SK-N-SH treated with all-trans-retinoic acid at 6 μM for 48 hours (cell line): Measurements from ENCODE around the gene SELPLG.

ENCODE experiments used
- ATAC-seq: fragments of 200-7000 bp; cut with Tn5 transposase; 3 replicates; pipeline ENCODE4 v1.9.1; 2020; ENCODE audit warnings: mild to moderate bottlenecking, moderate library complexity
- ARNTL ChIP-seq: fragments of 450-650 bp; formaldehyde crosslinking; IDR thresholded peaks from 2 replicates; pipeline ENCODE4 v1.5.0; 2020; ENCODE audit warnings: low read depth, mild to moderate bottlenecking, moderate library complexity, borderline replicate concordance
- CREB5 ChIP-seq: fragments of 250-450 bp; sonication (Bioruptor Pico); IDR thresholded peaks from 2 replicates; pipeline ENCODE4 v1.5.1; 2020; ENCODE audit warnings: low read depth, mild to moderate bottlenecking, moderate library complexity
- CSDC2 ChIP-seq: fragments of 250-450 bp; sonication (Bioruptor Pico); IDR thresholded peaks from 2 replicates; pipeline ENCODE4 v1.5.0; 2020; ENCODE audit warnings: mild to moderate bottlenecking, moderate library complexity
- CSRNP3 ChIP-seq: fragments of 250-450 bp; sonication (Bioruptor Pico); IDR thresholded peaks from 2 replicates; pipeline ENCODE4 v1.5.1; 2021; ENCODE audit warnings: mild to moderate bottlenecking, moderate library complexity
- ESRRG ChIP-seq: fragments of 250-450 bp; sonication (Bioruptor Pico); IDR thresholded peaks from 2 replicates; pipeline ENCODE4 v1.6.1; 2021; ENCODE audit warnings: mild to moderate bottlenecking
- GLIS3 ChIP-seq: fragments of 250-450 bp; sonication (Bioruptor Pico); IDR thresholded peaks from 2 replicates; pipeline ENCODE4 v1.5.0; 2020; ENCODE audit warnings: mild to moderate bottlenecking, moderate library complexity
- ISL1 ChIP-seq: fragments of 250-450 bp; sonication (Bioruptor Pico); IDR thresholded peaks from 2 replicates; pipeline ENCODE4 v2.1.2; 2022; ENCODE audit warnings: mild to moderate bottlenecking, moderate library complexity
- OSR1 ChIP-seq: fragments of 250-450 bp; sonication (Bioruptor Pico); IDR thresholded peaks from 2 replicates; pipeline ENCODE4 v1.8.0; 2022; ENCODE audit warnings: moderate library complexity, mild to moderate bottlenecking, inconsistent platforms
- PATZ1 ChIP-seq: fragments of 250-450 bp; sonication (Bioruptor Pico); IDR thresholded peaks from 2 replicates; pipeline ENCODE4 v1.8.0; 2020; ENCODE audit warnings: mild to moderate bottlenecking, moderate library complexity, borderline replicate concordance
- PPARA ChIP-seq: fragments of 250-450 bp; sonication (Bioruptor Pico); IDR thresholded peaks from 2 replicates; pipeline ENCODE4 v1.5.0; 2020; ENCODE audit warnings: mild to moderate bottlenecking, borderline replicate concordance
- RARB ChIP-seq: fragments of 250-450 bp; sonication (Bioruptor Pico); IDR thresholded peaks from 2 replicates; pipeline ENCODE4 v1.8.0; 2021; ENCODE audit warnings: mild to moderate bottlenecking, moderate library complexity
- SNAI2 ChIP-seq: fragments of 250-450 bp; sonication (Bioruptor Pico); IDR thresholded peaks from 2 replicates; pipeline ENCODE4 v1.5.0; 2020; ENCODE audit warnings: mild to moderate bottlenecking, moderate library complexity
- TCF4 ChIP-seq: fragments of 250-450 bp; sonication (Bioruptor Pico); IDR thresholded peaks from 2 replicates; pipeline ENCODE4 v1.8.0; 2021; ENCODE audit warnings: mild to moderate bottlenecking, moderate library complexity, borderline replicate concordance
- TOX ChIP-seq: fragments of 250-450 bp; sonication (Bioruptor Pico); IDR thresholded peaks from 2 replicates; pipeline ENCODE4 v1.8.0; 2021; ENCODE audit warnings: mild to moderate bottlenecking, moderate library complexity, borderline replicate concordance
- ZFP3 ChIP-seq: fragments of 250-450 bp; sonication (Bioruptor Pico); IDR thresholded peaks from 2 replicates; pipeline ENCODE4 v1.5.0; 2020; ENCODE audit warnings: mild to moderate bottlenecking, moderate library complexity
- ZFP30 ChIP-seq: fragments of 450-650 bp; formaldehyde crosslinking; IDR thresholded peaks from 2 replicates; pipeline ENCODE4 v1.5.0; 2022; ENCODE audit warnings: mild to moderate bottlenecking, moderate library complexity
- ZNF565 ChIP-seq: fragments of 450-650 bp; formaldehyde crosslinking; conservative IDR thresholded peaks from 2 replicates; pipeline ENCODE4 v1.5.0; 2020; ENCODE audit warnings: low read depth, mild to moderate bottlenecking, moderate library complexity
- ZNF70 ChIP-seq: fragments of 450-650 bp; formaldehyde crosslinking; IDR thresholded peaks from 2 replicates; pipeline ENCODE4 v1.5.0; 2020; ENCODE audit warnings: mild to moderate bottlenecking, moderate library complexity
- ZNF8 ChIP-seq: fragments of 450-650 bp; formaldehyde crosslinking; IDR thresholded peaks from 2 replicates; pipeline ENCODE4 v1.5.0; 2020; ENCODE audit warnings: mild to moderate bottlenecking, moderate library complexity
- TF ChIP-seq, protein P1 (sequence below): fragments of 250-450 bp; sonication (Bioruptor Pico); IDR thresholded peaks from 2 replicates; pipeline ENCODE4 v1.5.0; 2020; ENCODE audit warnings: mild to moderate bottlenecking, moderate library complexity

The SELPLG gene

GRCh38 chr12:108610336-108610815 lies 23.3 kb downstream of the SELPLG start (continued):
- TF ChIP-seq, protein P1, sequence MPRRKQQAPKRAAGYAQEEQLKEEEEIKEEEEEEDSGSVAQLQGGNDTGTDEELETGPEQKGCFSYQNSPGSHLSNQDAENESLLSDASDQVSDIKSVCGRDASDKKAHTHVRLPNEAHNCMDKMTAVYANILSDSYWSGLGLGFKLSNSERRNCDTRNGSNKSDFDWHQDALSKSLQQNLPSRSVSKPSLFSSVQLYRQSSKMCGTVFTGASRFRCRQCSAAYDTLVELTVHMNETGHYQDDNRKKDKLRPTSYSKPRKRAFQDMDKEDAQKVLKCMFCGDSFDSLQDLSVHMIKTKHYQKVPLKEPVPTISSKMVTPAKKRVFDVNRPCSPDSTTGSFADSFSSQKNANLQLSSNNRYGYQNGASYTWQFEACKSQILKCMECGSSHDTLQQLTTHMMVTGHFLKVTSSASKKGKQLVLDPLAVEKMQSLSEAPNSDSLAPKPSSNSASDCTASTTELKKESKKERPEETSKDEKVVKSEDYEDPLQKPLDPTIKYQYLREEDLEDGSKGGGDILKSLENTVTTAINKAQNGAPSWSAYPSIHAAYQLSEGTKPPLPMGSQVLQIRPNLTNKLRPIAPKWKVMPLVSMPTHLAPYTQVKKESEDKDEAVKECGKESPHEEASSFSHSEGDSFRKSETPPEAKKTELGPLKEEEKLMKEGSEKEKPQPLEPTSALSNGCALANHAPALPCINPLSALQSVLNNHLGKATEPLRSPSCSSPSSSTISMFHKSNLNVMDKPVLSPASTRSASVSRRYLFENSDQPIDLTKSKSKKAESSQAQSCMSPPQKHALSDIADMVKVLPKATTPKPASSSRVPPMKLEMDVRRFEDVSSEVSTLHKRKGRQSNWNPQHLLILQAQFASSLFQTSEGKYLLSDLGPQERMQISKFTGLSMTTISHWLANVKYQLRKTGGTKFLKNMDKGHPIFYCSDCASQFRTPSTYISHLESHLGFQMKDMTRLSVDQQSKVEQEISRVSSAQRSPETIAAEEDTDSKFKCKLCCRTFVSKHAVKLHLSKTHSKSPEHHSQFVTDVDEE (CRISPR knock-in tag) = no peak
- no peak for TF ChIP-seq TCF4 (CRISPR knock-in tag)
- TF ChIP-seq ARNTL (CRISPR knock-in tag) = no peak
- no peak for TF ChIP-seq ZNF70 (CRISPR knock-in tag)
- TF ChIP-seq SNAI2 (CRISPR knock-in tag) = no peak

DNA sequence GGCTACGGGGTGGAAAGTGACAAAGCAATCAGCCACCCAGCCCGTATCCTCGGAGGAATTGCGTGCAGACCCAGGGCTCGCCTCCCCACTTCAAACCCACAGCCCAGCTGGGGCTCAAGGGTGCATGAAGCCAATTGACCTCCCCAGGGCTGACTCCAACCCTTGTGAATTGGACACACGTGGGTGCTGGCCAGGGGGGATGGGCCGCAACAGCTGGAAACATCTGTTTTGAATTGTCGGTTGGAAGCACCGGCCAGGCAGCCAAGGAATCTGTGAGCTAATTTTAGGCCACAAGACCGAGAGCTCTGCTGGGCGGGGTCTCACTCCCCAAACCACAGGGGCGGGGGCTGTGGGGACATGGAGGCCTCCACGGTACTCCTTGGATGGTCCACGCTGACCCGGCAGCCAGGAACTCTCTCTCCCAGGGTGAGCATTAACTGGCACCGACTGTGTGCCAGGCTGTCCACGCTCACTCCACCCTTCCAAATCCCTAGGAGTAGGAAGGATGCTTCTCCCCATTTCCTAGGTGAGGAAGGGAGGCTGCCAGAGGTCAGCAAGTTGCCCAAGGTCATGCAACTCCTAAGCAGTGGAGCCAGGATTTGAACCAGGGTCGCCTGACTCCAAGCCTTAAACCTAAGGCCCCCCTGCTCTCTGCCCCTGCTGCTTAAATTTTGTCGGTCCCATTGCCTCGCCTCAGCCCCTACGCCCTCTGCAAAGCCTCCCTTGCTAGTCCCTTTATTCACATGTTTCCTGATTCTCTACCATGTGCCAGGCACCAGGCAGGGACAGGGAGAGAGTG lies 24.0 kb downstream of the SELPLG start:
- peak; percentile 55 for ATAC-seq
- TF ChIP-seq SNAI2 (CRISPR knock-in tag) = no peak
- peak; percentile 27; the same call in 1 of the 2 replicates for TF ChIP-seq TCF4 (CRISPR knock-in tag)

- TF ChIP-seq ESRRG (CRISPR knock-in tag) (no peak), PPARA (no peak), ARNTL (CRISPR knock-in tag) (no peak), RARB (CRISPR knock-in tag) (no peak), OSR1 (no peak), ZFP30 (no peak), CREB5 (CRISPR knock-in tag) (no peak), GLIS3 (CRISPR knock-in tag) (no peak), CSDC2 (CRISPR knock-in tag) (no peak), ZNF8 (CRISPR knock-in tag) (no peak), ZNF565 (no peak), TOX (CRISPR knock-in tag) (no peak), ZNF70 (CRISPR knock-in tag) (no peak), PATZ1 (CRISPR knock-in tag) (no peak), TCF4 (CRISPR knock-in tag) (no peak), ISL1 (CRISPR knock-in tag) (no peak), CSRNP3 (CRISPR knock-in tag) (no peak), ZFP3 (no peak)
- TF ChIP-seq, protein P1 (CRISPR knock-in tag) = no peak
- no peak for ATAC-seq
These were observed 25.1 kb downstream of the SELPLG start for GRCh38 chr12:108608616-108609015.
